HG03565 (cell line): Measurements from ENCODE around the gene OBI1.
A peak's percentile ranks its signal among the peaks of the same experiment; 100 is the strongest.

ENCODE experiments used
- ATAC-seq: cut with Tn5 transposase; IDR thresholded peaks from one replicate; pipeline ENCODE4 v1.9.1; 2021; ENCODE audit warnings: mild to moderate bottlenecking, moderate library complexity; ENCODE audit not compliant: unreplicated experiment

Gene OBI1

GRCh38 chr13:78604782-78605611 lies 54.0 kb downstream of the OBI1 start:
- ATAC-seq = no peak

GRCh38 chr13:78603240-78603957 lies 55.6 kb downstream of the OBI1 start, which contains the start of gene POU4F1:
TSS of gene POU4F1 (minus strand) at chr13:78603552. CDS start at chr13:78603326, 226 bp downstream.
- ATAC-seq = peak; percentile 73

GRCh38 chr13:78602561-78603239 lies 56.3 kb downstream of the OBI1 start:
- no peak for ATAC-seq

GRCh38 chr13:78601874-78602560 lies 56.9 kb downstream of the OBI1 start:
- ATAC-seq = no peak

GRCh38 chr13:78601124-78601873 lies 57.7 kb downstream of the OBI1 start:
- no peak for ATAC-seq

GRCh38 chr13:78600280-78600883 lies 58.6 kb downstream of the OBI1 start:
- ATAC-seq = no peak

GRCh38 chr13:78599645-78600279 lies 59.2 kb downstream of the OBI1 start:
- no peak for ATAC-seq

GRCh38 chr13:78598966-78599644 lies 59.9 kb downstream of the OBI1 start:
- no peak for ATAC-seq

- ATAC-seq = no peak
Measured at GRCh38 chr13:78598116-78598781, 60.7 kb downstream of the OBI1 start.

- no peak for ATAC-seq
Measured at GRCh38 chr13:78597602-78597932, 61.4 kb downstream of the OBI1 start.

- no peak for ATAC-seq
Measured at GRCh38 chr13:78596736-78597601, 62.0 kb downstream of the OBI1 start.

GRCh38 chr13:78596399-78596735 lies 62.6 kb downstream of the OBI1 start:
- ATAC-seq = no peak

- ATAC-seq = peak; percentile 70
Measured at GRCh38 chr13:78595495-78596398, 63.2 kb downstream of the OBI1 start.

GRCh38 chr13:78594456-78594975 lies 64.4 kb downstream of the OBI1 start:
- ATAC-seq = no peak

- ATAC-seq = no peak
Measured at GRCh38 chr13:78593652-78594455, 65.1 kb downstream of the OBI1 start.
